Measurements from ENCODE around the gene CLBA1.
"Not testable (repeated sequence)": the region's sequence is repeated elsewhere in the genome, so short reads cannot be mapped to it uniquely, and the experiment has no call there.

Gene CLBA1

DNA sequence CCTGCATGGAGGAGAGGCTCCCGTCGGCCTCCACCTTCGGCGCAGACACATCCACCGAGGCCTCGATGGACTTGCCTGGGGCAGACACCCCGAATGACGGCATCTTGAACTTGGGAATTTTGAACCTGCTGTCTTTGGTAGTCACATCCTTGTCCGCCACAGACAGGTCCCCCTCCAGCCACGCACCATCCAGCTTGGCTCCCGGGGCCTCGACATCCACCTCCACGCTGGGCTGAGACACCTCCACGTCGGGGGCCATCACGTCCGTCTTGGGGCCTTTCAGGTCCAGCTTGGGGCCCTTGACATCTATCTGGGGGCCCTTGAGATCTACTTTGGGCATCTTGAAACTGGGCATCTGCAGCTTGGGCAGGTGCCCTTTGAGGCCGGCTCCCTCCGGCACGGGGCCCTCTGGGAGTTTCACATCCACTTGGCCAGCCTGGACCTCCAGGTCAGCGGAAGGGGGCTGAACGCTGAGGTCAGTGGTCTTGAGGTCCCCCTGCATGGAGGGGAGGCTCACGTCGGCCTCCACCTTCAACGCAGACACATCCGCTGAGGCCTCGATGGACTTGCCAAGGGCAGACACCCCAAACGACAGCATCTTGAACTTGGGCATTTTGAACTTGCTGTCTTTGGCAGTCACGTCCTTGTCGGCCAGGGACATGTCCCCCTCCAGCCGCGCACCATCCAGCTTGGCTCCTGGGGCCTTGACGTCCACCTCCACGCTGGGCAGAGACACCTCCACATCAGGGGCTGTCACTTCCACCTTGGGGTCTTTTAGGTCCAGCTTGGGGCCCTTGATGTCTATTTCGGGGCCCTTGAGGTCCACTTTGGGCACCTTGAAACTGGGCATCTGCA lies 37.5 kb upstream of the CLBA1 start:
- DNase-seq = not testable (repeated sequence)

DNA sequence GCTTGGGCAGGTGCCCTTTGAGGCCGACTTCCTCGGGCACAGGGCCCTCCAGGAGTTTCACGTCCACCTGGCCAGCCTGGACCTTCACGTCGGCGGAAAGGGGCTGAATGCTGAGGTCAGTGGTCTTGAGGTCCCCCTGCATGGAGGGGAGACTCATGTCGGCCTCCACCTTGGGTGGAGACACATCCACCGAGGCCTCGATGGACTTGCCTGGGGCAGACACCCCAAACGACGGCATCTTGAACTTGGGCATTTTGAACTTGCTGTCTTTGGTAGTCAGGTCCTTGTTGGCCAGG lies 36.9 kb upstream of the CLBA1 start:
- DNase-seq = no peak

DNA sequence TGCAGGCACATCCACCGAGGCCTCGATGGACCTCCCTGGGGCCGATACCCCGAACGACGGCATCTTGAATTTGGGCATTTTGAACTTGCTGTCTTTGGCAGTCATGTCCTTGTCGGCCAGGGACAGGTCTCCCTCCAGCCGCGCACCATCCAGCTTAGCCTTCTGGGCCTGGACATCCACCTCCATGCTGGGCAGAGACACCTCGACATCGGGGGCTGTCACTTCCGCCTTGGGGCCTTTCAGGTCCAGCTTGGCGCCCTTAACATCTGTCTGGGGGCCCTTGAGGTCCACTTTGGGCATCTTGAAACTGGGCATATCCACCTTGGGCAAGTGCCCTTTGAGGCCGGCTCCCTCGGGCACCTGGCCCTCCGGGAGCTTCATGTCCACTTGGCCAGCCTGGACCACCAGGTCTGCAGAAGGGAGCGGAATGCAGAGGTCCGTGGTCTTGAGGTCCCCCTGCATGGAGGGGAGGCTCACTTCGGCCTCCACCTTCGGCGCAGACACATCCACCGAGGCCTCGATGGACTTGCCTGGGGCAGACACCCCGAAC lies 36.1 kb upstream of the CLBA1 start:
- not testable (repeated sequence) for DNase-seq

DNA sequence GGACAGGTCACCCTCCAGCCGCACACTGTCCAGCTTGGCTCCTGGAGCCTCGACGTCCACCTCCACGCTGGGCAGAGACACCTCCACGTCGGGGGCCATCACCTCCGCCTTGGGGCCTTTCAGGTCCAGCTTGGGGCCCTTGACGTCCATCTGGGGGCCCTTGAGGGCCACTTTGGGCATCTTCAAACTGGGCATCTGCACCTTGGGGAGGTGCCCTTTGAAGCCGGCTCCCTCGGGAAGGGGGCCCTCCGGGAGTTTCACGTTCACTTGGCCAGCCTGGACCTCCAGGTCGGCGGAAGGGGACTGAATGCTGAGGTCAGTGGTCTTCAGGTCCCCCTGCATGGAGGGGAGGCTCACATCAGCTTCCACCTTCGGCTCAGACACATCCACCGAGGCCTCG lies 35.6 kb upstream of the CLBA1 start:
- DNase-seq = no peak

- DNase-seq = not testable (repeated sequence)
These were observed 34.9 kb upstream of the CLBA1 start for GRCh38 chr14:104950701-104951100.

DNA sequence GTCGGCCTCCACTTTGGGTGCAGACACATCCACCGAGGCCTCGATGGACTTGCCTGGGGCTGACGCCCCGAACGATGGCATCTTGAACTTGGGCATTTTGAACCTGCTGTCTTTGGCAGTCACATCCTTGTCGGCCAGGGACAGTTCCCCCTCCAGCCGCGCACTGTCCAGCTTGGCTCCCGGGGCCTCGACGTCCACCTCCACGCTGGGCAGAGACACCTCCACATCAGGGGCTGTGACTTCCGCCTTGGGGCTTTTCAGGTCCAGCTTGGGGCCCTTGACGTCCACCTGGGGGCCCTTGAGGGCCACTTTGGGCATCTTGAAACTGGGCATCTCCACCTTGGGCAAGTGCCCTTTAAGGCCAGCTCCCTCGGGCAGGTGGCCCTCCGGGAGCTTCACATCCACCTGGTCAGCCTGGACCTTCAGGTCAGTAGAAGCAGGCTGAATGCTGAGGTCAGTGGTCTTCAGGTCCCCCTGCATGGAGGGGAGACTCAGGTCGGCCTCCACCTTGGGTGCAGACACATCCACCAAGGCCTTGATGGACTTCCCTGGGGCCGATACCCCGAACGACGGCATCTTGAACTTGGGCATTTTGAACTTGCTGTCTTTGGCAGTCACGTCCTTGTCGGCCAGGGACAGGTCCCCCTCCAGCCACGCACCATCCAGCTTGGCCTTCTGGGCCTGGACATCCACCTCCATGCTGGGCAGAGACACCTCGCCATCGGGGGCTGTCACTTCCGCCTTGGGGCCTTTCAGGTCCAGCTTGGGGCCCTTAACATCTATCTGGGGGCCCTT lies 33.5 kb upstream of the CLBA1 start:
- not testable (repeated sequence) for DNase-seq

DNA sequence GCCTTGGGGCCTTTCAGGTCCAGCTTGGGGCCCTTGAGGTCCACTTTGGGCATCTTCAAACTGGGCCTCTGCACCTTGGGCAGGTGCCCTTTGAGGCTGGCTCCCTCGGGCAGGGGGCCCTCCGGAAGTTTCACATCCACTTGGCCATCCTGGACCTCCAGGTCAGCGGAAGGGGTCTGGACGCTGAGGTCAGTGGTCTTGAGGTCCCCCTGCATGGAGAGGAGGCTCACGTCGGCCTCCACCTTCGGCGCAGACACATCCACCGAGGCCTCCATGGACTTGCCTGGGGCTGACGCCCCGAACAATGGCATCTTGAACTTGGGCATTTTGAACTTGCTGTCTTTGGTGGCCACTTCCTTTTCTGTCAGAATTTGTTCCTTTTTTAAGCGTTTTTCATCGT lies 32.5 kb upstream of the CLBA1 start:
- no peak for DNase-seq

- DNase-seq = no peak
These were observed 31.5 kb upstream of the CLBA1 start for GRCh38 chr14:104953896-104954656.

- no peak for DNase-seq
These were observed 30.7 kb upstream of the CLBA1 start for GRCh38 chr14:104954746-104955395.

- DNase-seq = no peak
These were observed 30.2 kb upstream of the CLBA1 start for GRCh38 chr14:104955396-104955770.

DNA sequence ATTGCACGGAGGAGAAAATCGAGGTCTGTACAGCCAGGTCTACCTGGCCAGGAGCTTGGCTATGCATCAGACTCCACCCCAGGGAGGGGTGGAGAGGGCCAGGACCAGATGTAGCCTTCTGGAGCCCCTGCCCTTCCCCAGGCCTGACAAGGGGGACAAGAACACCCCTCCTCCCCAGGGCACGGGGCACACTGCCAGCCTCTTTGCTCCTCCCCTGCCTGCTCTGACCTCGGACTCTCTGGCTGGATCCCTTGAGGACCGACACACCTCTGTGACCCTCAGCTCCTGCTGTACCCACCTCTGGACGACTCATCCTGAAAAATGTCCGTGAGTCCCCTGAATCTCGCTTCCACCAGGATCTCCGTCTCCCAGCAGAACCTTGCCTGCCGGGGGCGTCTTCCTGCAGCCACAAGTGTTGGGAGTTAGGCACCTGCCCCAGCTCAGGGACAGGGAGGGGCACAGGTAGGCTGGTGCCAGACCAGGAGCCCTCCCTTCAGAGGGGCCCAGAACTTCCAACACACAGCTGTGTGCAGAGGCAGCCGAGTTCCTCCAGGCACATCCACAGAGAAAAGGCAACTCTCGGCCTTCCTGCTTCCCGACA lies 29.2 kb upstream of the CLBA1 start:
- no peak for DNase-seq

DNA sequence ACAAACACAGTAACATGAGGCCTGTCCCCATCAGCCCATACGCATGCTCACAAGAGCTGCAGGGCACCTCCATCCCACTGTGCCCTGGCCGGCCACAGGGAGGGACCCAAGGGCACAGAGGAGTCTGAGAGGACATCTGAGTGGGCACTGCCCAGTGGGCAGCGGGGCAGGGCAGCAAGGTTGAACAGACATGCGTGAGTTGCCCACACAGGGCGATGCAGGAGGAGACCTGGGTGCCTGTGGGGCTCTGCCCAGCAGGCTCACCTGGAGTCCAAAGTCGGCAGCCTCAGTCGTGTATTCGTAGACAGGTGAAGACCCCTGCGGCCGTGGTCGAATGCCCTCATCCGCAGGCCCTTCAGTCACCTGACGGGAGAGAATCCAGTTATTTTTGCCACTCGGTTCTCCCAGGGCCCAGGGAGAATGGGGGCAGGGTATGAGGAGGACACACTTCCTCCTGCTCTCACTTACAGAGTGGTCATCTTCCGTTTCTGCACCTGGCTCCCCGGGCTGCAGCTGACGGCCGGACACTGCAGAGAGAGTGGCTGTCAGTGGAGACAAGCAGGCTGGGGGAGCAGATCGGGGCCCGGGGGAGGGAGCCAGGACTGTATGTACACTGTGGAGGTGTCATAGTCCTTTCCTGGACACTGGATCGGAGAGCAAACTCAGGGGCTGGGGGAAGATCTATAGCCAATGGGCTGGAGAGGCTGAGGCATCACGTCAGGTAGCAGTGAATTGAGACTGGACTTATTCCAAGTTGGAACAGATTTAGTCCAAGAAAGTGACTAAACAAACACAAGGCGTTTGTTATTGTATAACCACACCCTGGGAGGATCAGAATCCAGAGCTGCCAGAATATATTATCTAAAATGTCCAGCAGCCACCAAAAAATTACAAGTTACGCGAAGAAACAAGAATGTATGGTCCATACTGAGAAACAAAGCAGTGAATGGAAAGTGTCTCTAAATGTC lies 28.2 kb upstream of the CLBA1 start:
- DNase-seq = no peak

DNA sequence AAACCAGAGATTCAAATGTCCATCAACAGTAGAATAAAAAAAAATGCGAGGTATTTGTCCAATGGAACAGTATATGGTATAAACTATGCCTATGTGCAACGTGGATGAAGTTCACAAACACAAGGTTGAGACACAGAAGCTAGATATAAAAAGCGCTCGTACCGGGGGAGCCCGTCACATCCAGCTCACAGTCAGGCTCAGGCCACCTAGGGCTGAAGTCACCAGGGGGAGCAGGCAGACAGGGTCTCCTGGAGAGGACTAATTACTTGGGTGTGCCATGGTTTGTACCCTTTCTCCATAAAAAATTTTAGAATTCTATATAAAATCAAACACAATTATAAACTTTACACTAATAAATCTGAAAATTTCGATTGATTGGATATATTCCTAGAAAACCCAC lies 21.0 kb upstream of the CLBA1 start:
- DNase-seq = no peak

- no peak for DNase-seq
These were observed 19.9 kb upstream of the CLBA1 start for GRCh38 chr14:104965561-104966231.

DNA sequence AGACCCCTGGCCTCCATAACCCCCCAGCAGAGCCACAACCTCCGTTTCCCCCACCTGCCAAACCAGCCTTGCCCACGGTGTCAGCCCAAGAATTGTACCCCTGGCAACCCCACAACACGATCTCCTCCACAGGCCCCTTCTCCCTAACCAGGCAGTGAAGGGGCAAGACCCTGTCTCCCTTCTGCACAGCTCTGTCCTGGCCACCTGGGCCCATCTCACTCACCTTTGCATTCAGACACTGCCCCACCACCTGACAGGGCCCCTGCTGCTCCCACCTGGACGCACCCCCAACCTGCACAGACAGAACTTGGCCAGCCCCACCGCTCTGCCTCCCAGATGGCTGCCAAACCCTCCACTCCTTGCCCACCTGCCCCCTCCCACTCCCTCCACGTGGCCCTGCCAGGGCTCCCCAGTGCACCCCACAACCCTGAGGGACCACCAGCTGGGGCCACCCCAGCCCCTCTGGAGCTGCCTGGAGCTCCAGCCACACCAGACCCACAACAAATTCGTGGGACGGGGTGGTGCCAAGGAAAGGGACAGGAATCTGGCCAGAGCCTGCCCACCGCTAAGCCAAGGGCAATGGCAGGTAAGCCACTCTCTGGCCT lies 19.2 kb upstream of the CLBA1 start:
- no peak for DNase-seq

DNA sequence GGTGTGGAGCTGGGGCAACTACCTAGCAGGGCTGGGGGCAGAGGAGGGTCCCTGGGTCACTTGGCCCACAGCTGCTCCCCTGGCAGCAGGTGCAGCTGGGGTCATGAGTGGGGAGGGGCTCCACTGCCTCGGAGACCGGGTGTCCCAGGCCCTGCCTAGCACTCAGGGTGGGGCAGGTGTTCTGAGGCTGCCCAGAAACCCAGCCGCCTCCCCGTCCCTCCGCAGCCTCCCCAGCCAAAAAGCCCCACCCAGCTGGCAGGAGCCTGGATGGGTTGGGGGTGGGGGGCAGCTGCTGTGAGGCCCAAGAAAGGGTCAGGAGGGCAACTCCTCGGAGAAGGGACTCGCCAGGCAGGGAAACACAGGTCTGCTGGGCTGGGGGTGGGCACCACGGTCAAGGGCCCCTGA lies 18.6 kb upstream of the CLBA1 start:
- no peak for DNase-seq

DNA sequence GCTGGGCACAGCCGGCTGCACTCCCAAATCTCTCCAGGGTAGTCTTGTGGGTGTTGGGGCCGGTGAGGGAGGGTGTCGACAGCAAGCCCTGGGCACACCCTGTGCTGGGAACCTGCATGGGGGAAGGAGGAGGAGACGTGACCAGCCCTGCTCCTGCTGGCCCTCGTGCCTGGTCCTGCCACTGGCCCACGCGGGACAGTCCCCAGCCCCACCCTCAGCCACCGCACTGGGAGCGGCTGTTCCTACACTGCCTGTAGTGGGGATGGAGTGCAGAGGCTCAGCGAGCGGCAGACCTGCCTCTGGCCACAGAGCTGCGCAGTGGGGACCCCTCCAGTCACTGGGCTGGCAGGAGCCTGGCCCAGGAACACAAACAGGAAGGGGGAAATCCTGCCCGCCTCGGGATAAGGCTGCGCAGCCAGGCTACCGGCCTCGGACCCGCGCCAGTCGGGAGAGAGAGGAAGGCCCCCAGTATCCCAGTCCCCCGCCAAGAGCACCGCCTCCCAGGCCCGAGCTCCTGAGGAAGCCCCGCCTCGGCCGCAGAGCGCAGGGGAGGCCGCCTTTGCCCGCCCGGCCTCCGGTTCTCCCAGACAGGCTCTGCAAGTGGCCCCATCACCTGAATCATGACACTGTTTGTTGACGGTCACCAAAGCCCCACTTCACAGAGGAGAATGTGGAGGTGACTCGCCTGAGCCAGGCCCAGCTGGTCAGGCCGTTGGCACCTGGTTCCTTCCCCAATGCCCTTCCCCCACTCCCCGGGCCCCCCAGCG lies 18.0 kb upstream of the CLBA1 start:
- DNase-seq = no peak

GRCh38 chr14:104968153-104968527 lies 17.4 kb upstream of the CLBA1 start:
- no peak for DNase-seq
